Pancreas (tissue), 10 donors: ENCODE measurements around the gene WAC. TPM values are rescaled to one million over a fixed set of nuclear protein-coding genes. Genes with fewer than 3 reads are reported as not detected.
"Not testable (repeated sequence)": the region's sequence is repeated elsewhere in the genome, so short reads cannot be mapped to it uniquely, and the experiment has no call there.

ENCODE experiments used
- ATAC-seq, 4 donors: fragments of 200-7000 bp; cut with Tn5 transposase; one replicate each; pipeline versions ENCODE4 v1.8.0 to v1.9.1; 2020; ENCODE audit warnings: mild to moderate bottlenecking in 4 of 4, moderate library complexity in 4 of 4
- DNase-seq, 6 donors: peaks; one replicate each; pipeline ENCODE4 v3.0.0-alpha.2; 2020
- FAIRE-seq: peaks from 2 replicates; lab custom pipeline; 2012; peaks lifted over from hg19 to GRCh38; lab: Jason Lieb, UNC
- H3K27ac ChIP-seq, 4 donors: fragments of 200-600 bp; sonication (generic); 1 replicate in 3 of 4; 2 replicates in 1 of 4; pipeline versions ENCODE4 v1.5.0 to v1.8.0; 2020
- H3K27me3 ChIP-seq, 4 donors: fragments of 200-600 bp; one replicate each; pipeline ENCODE4 v1.8.0; 2021
- H3K36me3 ChIP-seq, 3 donors: fragments of 200-600 bp; sonication (generic) in 1 of 3; one replicate each; pipeline versions ENCODE4 v1.5.0 to v1.8.0; 2020 to 2021
- H3K4me1 ChIP-seq, 3 donors: fragments of 200-600 bp; one replicate each; pipeline ENCODE4 v1.8.0; 2021
- H3K4me3 ChIP-seq, 4 donors: fragments of 200-600 bp; sonication (generic) in 2 of 4; one replicate each; pipeline versions ENCODE4 v1.5.0 to v1.8.0; 2020 to 2021
- H3K9me3 ChIP-seq, 4 donors: fragments of 200-600 bp; one replicate each; pipeline ENCODE4 v1.8.0; 2021
- CTCF ChIP-seq, 4 donors: fragments of 200-600 bp; sonication (generic) in 3 of 4; IDR thresholded peaks; one replicate each; pipeline versions ENCODE4 v1.5.0 to v1.8.0; 2021; ENCODE audit warnings: antibody characterized with exemption in 4 of 4
- WGBS, 2 donors: extraction: QIAGEN DNeasy Blood & Tissue Kit; methylation state at CpG; one replicate each; pipeline ENCODE4 v1.1.7; 2013; 5-methylcytosine and 5-hydroxymethylcytosine counted together
- intact Hi-C, 3 donors: fragments of 100-400 bp; cut with DNase I; formaldehyde crosslinking; loops; one replicate each; pipeline versions ENCODE4 v1.11.1 to v1.14.2; 2022
- polyA plus RNA-seq, 2 donors: library from polyadenylated mRNA; stranded (reverse); fragments of 200-250 nt; gene quantifications; one replicate each; pipeline ENCODE4 v1.2.3, GENCODE V29; 2013
- total RNA-seq, 6 donors: library from RNA; stranded (reverse); fragmentation: NEBNext Ultra II Directional in 4 of 6; extraction: Animal tissue kit (Norgen Biotek cat#: 25700) in 4 of 6; gene quantifications; one replicate each; pipeline versions ENCODE4 v1.2.1 to v1.2.4, GENCODE V29; 2021 to 2023
- donor health status: healthy with polysubstance abuse.
- donor health status: DM: no; HTN: no; CAD: no; lungs with moderate emphysema.
- donor health status: DM: no; HTN: no; CAD: no.
- donor health status: control.
- donor health status: control.
- donor health status: Bipolar disorder and iron deficiency.
- donor health status: DM: yes; HTN: yes; CAD: no.
- donor health status: DM: no; HTN: no; CAD: no.
- donor health status: DM: no; HTN: no; CAD: no.
- donor health status: DM: yes; HTN: yes; CAD: no.

The WAC gene
- total and polyA plus RNA-seq, 8 donors = 17.4 to 70.5 (median 43.6) TPM

DNA sequence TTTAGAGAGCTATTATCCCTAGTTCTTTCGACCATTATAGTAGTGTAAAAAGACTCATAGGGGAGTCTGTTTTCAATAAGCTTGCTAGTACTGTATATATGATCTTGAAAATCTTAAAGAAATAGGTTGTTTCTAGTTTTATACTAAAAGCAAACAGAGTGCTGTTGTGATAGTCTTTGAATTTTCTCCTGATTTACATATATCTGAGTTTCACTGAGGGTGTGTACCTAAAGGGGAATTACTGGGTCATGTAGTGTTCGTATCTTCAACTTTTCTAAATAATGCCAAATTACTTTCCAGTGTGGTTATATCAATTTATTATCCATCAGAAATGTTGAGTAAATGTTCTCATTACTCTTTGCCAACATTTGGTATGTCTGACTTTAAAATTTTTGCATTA lies 73.7 kb downstream of the WAC start:
- no peak for DNase-seq
- Histone ChIP-seq H3K27ac (no peak overlapping the region), H3K4me1 (peaks cover 4 to 23% (median 4%) of the 10 kb centered on the region in 3 donors), H3K9me3 (no peaks in the 10 kb centered on the region), H3K36me3 (peaks cover 0 to 18% (median 7%) of the 10 kb centered on the region in 3 donors), H3K4me3 (no peak overlapping the region), H3K27me3 (no peaks in the 10 kb centered on the region)
- intact Hi-C loops = no loop called here
- TF ChIP-seq CTCF (IDR thresholded peaks at IDR 0.05) = no peak
- 82 to 86% methylated on average over 2 of the region's 2 CpGs for WGBS, 2 donors
- ATAC-seq = no peak
- FAIRE-seq = no peak

GRCh38 chr10:28609636-28610035 lies 76.7 kb downstream of the WAC start:
- Histone ChIP-seq H3K36me3 (peaks cover 0 to 43% (median 22%) of the 10 kb centered on the region in 3 donors), H3K4me1 (peaks cover 4 to 20% (median 4%) of the 10 kb centered on the region in 3 donors)
- DNase-seq, H3K27me3 ChIP-seq, H3K4me3 ChIP-seq, H3K9me3 ChIP-seq, FAIRE-seq, ATAC-seq, H3K27ac ChIP-seq, intact Hi-C loops: not testable (repeated sequence)
- 65 to 86% methylated on average over 3 of the region's 3 CpGs for WGBS, 2 donors

- H3K27me3 ChIP-seq = no peaks in the 10 kb centered on the region
- no peak overlapping the region for H3K4me3 ChIP-seq
- peaks cover 0 to 56% (median 22%) of the 10 kb centered on the region in 3 donors for H3K36me3 ChIP-seq
- no peak for FAIRE-seq
- intact Hi-C loops = no loop called here
- H3K4me1 ChIP-seq = no peaks in the 10 kb centered on the region
- DNase-seq = no peak
- WGBS, 2 donors = 98 to 100% methylated on average over 6 of the region's 6 CpGs
- no peak overlapping the region for H3K27ac ChIP-seq
- no peak for ATAC-seq
- H3K9me3 ChIP-seq = no peaks in the 10 kb centered on the region
- no peak for TF ChIP-seq CTCF (IDR thresholded peaks at IDR 0.05)
These were observed 80.0 kb downstream of the WAC start for GRCh38 chr10:28612877-28613276.

- DNase-seq (peak in 1 of 6 donors; percentile 39), FAIRE-seq (no peak), ATAC-seq (peak; percentile 40 to 88 (median 64))
- 45 to 46% methylated on average over 2 of the region's 2 CpGs for WGBS, 2 donors
- no peaks in the 10 kb centered on the region for H3K27me3 ChIP-seq
- H3K27ac ChIP-seq = no peak overlapping the region
- no peak for TF ChIP-seq CTCF (IDR thresholded peaks at IDR 0.05)
- no peaks in the 10 kb centered on the region for H3K9me3 ChIP-seq
- intact Hi-C loops = no loop called here
- peaks cover 0 to 47% (median 15%) of the 10 kb centered on the region in 3 donors for H3K36me3 ChIP-seq
- H3K4me3 ChIP-seq = no peak overlapping the region
- H3K4me1 ChIP-seq = no peaks in the 10 kb centered on the region
These were observed 83.6 kb downstream of the WAC start for GRCh38 chr10:28616514-28616913.

- H3K36me3 ChIP-seq = peaks cover 0 to 23% (median 0%) of the 10 kb centered on the region in 3 donors
- H3K4me3 ChIP-seq = no peak overlapping the region
- DNase-seq = no peak
- intact Hi-C loops = no loop called here
- H3K4me1 ChIP-seq = no peaks in the 10 kb centered on the region
- no peak for FAIRE-seq
- no peak for TF ChIP-seq CTCF (IDR thresholded peaks at IDR 0.05)
- no peaks in the 10 kb centered on the region for H3K9me3 ChIP-seq
- H3K27me3 ChIP-seq = no peaks in the 10 kb centered on the region
- no peak for ATAC-seq
- no peak overlapping the region for H3K27ac ChIP-seq
- WGBS, 2 donors = 92 to 95% methylated on average over 4 of the region's 4 CpGs
These were observed 86.5 kb downstream of the WAC start for GRCh38 chr10:28619455-28619854.
